ENCODE measurements around the gene LYAR. TPM values are rescaled to one million over a fixed set of nuclear protein-coding genes. Genes with fewer than 3 reads are reported as not detected.

The LYAR gene
- total RNA-seq, 1 donor from 2014 or later: 13.5 TPM

DNA sequence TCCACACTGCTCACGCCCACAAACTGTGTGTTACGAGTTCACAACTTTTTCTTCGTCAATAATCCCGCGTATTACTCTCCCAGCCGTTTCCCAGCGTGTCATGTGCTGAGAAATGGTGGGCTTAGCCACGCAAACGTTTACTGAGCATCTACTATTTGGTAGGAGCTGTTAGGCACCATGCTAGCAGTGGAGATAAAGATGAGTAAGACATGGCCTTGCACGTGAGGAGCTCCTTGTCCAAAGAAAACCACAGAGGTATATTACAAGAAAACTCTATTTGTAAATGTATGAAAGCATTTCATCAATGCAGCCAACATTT, 41.1 kb downstream of the LYAR start:
- H3K9ac ChIP-seq (ENCODE audit: low read length): peak overlapping the region; percentile 97
- peaks cover 8% of the 10 kb centered on the region for H3K36me3 Mint-ChIP-seq (ENCODE audit: low read depth, unreplicated experiment)
- H3K9me3 ChIP-seq (ENCODE audit: insufficient read depth, low read depth, low read length): no peaks in the 10 kb centered on the region
- H3K27ac Mint-ChIP-seq (ENCODE audit: unreplicated experiment): peak overlapping the region; percentile 95
- H3K36me3 ChIP-seq (ENCODE audit: insufficient read depth, low read length): peaks cover 6% of the 10 kb centered on the region
- peak overlapping the region; percentile 94 for H2AFZ ChIP-seq (ENCODE audit: low read depth, low read length)
- DNase-seq (ENCODE audit: low read depth) (no peak), FAIRE-seq (no peak)
- peak overlapping the region; percentile 94 for H3K4me3 ChIP-seq (ENCODE audit: insufficient read depth, low read depth, low read length)
- peaks cover 12% of the 10 kb centered on the region for H3K79me2 ChIP-seq (ENCODE audit: insufficient read depth, low read length)
- H3K27ac ChIP-seq (ENCODE audit: low read depth, low read length): peak overlapping the region; percentile 94
- peaks cover 7% of the 10 kb centered on the region for H3K4me1 Mint-ChIP-seq (ENCODE audit: low read depth, unreplicated experiment)
- H3K4me2 ChIP-seq (ENCODE audit: low read length): peak overlapping the region; percentile 98
- H3K9me3 Mint-ChIP-seq (ENCODE audit: unreplicated experiment): no peaks in the 10 kb centered on the region
- no peaks in the 10 kb centered on the region for H3K27me3 ChIP-seq (ENCODE audit: insufficient read depth, low read length)
- H3K27me3 Mint-ChIP-seq (ENCODE audit: low read depth, unreplicated experiment): no peaks in the 10 kb centered on the region
- no peaks in the 10 kb centered on the region for H4K20me1 ChIP-seq (ENCODE audit: insufficient read depth, low read length)
- H3K4me1 ChIP-seq (ENCODE audit: insufficient read depth, low read length): peaks cover 13% of the 10 kb centered on the region
- H3K4me3 Mint-ChIP-seq (ENCODE audit: unreplicated experiment): peak overlapping the region; percentile 88
- TF ChIP-seq, protein P1, sequence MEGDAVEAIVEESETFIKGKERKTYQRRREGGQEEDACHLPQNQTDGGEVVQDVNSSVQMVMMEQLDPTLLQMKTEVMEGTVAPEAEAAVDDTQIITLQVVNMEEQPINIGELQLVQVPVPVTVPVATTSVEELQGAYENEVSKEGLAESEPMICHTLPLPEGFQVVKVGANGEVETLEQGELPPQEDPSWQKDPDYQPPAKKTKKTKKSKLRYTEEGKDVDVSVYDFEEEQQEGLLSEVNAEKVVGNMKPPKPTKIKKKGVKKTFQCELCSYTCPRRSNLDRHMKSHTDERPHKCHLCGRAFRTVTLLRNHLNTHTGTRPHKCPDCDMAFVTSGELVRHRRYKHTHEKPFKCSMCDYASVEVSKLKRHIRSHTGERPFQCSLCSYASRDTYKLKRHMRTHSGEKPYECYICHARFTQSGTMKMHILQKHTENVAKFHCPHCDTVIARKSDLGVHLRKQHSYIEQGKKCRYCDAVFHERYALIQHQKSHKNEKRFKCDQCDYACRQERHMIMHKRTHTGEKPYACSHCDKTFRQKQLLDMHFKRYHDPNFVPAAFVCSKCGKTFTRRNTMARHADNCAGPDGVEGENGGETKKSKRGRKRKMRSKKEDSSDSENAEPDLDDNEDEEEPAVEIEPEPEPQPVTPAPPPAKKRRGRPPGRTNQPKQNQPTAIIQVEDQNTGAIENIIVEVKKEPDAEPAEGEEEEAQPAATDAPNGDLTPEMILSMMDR (IDR thresholded peaks at IDR 0.05; ENCODE audit: insufficient read depth, low read depth, low read length): no peak
- no peak for TF ChIP-seq EZH2 (IDR thresholded peaks at IDR 0.05; ENCODE audit: insufficient read depth, low read length)

DNA sequence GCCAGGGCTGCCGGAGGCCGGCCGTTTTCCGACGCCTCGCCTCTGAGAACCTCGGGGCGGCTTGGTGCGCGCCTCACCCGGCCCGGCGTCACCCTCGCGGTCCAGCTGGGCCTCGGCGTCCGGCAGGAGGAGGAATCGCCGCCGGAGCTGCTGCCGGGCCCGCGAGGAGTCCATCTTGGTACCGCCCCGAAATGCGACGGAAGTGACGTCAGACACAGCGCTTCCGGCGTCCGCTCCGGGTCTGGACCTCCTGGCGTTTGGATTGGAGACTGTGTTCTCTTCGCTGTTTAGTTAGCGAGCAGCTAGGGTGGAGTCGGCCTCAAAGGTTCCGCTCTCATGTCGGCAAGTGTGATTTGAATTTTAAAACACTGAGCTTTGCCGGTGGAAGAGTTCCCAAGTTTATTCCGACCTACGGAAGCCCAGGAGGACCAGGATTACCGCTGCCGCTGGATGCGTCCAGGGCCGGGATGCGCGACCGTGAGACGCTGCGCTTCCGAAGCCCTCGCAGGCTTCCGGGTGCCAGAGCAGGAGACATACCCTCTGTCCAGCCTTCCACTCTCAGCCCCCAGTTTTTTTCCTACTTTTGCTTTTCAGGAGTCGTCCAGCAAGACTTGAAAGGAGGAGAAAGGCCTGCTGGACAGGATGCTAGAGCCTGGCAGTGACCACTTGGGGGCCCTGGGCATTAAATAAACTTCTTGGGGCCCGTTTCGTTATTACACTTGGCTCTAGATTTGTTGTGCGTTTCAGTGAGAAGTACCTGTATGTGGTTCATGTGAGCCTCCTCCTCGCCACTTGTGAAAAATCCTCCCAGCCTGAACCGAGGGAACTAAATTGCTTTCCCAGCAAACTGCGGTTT, 41.7 kb downstream of the LYAR start, which contains the start of gene TMEM128:
Gene TMEM128, minus strand, starts transcription at position 195 of the 856 bp plus-strand sequence. Its CDS starts 21 bp downstream, at position 174.
- Mint-ChIP-seq H3K9me3 (ENCODE audit: unreplicated experiment) (no peaks in the 10 kb centered on the region), H3K36me3 (ENCODE audit: low read depth, unreplicated experiment) (peaks cover 9% of the 10 kb centered on the region), H3K4me1 (ENCODE audit: low read depth, unreplicated experiment) (peaks cover 7% of the 10 kb centered on the region), H3K4me3 (ENCODE audit: unreplicated experiment) (peak within 1 kb of the TSS; percentile 88), H3K27ac (ENCODE audit: unreplicated experiment) (peak within 1 kb of the TSS; percentile 95), H3K27me3 (ENCODE audit: low read depth, unreplicated experiment) (no peaks in the 10 kb centered on the region)
- Histone ChIP-seq H3K9me3 (ENCODE audit: insufficient read depth, low read depth, low read length) (no peaks in the 10 kb centered on the region), H4K20me1 (ENCODE audit: insufficient read depth, low read length) (no peaks in the 10 kb centered on the region), H3K27me3 (ENCODE audit: insufficient read depth, low read length) (no peaks in the 10 kb centered on the region), H3K79me2 (ENCODE audit: insufficient read depth, low read length) (peaks cover 12% of the 10 kb centered on the region), H2AFZ (ENCODE audit: low read depth, low read length) (peak within 1 kb of the TSS; percentile 94), H3K27ac (ENCODE audit: low read depth, low read length) (peak within 1 kb of the TSS; percentile 94), H3K4me2 (ENCODE audit: low read length) (peak within 1 kb of the TSS; percentile 98), H3K4me1 (ENCODE audit: insufficient read depth, low read length) (peaks cover 13% of the 10 kb centered on the region), H3K36me3 (ENCODE audit: insufficient read depth, low read length) (peaks cover 9% of the 10 kb centered on the region), H3K4me3 (ENCODE audit: insufficient read depth, low read depth, low read length) (peak within 1 kb of the TSS; percentile 94), H3K9ac (ENCODE audit: low read length) (peak within 1 kb of the TSS; percentile 97)
- TF ChIP-seq, protein P1 (IDR thresholded peaks at IDR 0.05; ENCODE audit: insufficient read depth, low read depth, low read length): peak; percentile 18
- no peak for TF ChIP-seq EZH2 (IDR thresholded peaks at IDR 0.05; ENCODE audit: insufficient read depth, low read length)
- DNase-seq (ENCODE audit: low read depth) (peak; percentile 90), FAIRE-seq (peak; percentile 13)

DNA sequence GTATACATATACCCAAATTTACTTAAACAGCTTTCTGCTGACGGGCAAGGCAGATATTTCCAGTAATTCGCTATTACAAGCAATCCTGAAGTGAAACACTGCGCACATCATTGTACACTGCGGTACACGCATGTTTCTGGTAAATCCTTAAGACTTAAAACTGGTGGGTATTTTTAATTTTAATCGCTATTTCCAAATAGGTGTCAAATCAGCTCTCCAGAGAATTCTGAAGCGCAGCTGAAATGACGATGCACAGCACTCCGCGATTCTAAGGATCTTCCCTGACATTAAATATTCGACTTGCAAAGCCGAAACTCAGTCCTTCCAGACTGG, 42.3 kb downstream of the LYAR start:
- FAIRE-seq (no peak), DNase-seq (ENCODE audit: low read depth) (no peak)
- peak overlapping the region; percentile 22 for H3K27ac Mint-ChIP-seq (ENCODE audit: unreplicated experiment)
- peaks cover 9% of the 10 kb centered on the region for H3K36me3 Mint-ChIP-seq (ENCODE audit: low read depth, unreplicated experiment)
- peaks cover 13% of the 10 kb centered on the region for H3K4me1 ChIP-seq (ENCODE audit: insufficient read depth, low read length)
- H4K20me1 ChIP-seq (ENCODE audit: insufficient read depth, low read length): no peaks in the 10 kb centered on the region
- peaks cover 12% of the 10 kb centered on the region for H3K79me2 ChIP-seq (ENCODE audit: insufficient read depth, low read length)
- peaks cover 9% of the 10 kb centered on the region for H3K36me3 ChIP-seq (ENCODE audit: insufficient read depth, low read length)
- H3K4me3 Mint-ChIP-seq (ENCODE audit: unreplicated experiment): peak overlapping the region; percentile 88
- peak overlapping the region; percentile 94 for H3K27ac ChIP-seq (ENCODE audit: low read depth, low read length)
- peak overlapping the region; percentile 97 for H3K9ac ChIP-seq (ENCODE audit: low read length)
- H3K9me3 ChIP-seq (ENCODE audit: insufficient read depth, low read depth, low read length): no peaks in the 10 kb centered on the region
- H3K4me3 ChIP-seq (ENCODE audit: insufficient read depth, low read depth, low read length): peak overlapping the region; percentile 94
- TF ChIP-seq, protein P1 (IDR thresholded peaks at IDR 0.05; ENCODE audit: insufficient read depth, low read depth, low read length): no peak
- TF ChIP-seq EZH2 (IDR thresholded peaks at IDR 0.05; ENCODE audit: insufficient read depth, low read length): no peak
- H3K9me3 Mint-ChIP-seq (ENCODE audit: unreplicated experiment): no peaks in the 10 kb centered on the region
- no peaks in the 10 kb centered on the region for H3K27me3 Mint-ChIP-seq (ENCODE audit: low read depth, unreplicated experiment)
- peak overlapping the region; percentile 94 for H2AFZ ChIP-seq (ENCODE audit: low read depth, low read length)
- peak overlapping the region; percentile 98 for H3K4me2 ChIP-seq (ENCODE audit: low read length)
- peaks cover 7% of the 10 kb centered on the region for H3K4me1 Mint-ChIP-seq (ENCODE audit: low read depth, unreplicated experiment)
- no peaks in the 10 kb centered on the region for H3K27me3 ChIP-seq (ENCODE audit: insufficient read depth, low read length)

All from astrocyte (in vitro differentiated cells and primary cell).